ENCODE results near the gene HIPK2.

HIPK2 gene

DNA sequence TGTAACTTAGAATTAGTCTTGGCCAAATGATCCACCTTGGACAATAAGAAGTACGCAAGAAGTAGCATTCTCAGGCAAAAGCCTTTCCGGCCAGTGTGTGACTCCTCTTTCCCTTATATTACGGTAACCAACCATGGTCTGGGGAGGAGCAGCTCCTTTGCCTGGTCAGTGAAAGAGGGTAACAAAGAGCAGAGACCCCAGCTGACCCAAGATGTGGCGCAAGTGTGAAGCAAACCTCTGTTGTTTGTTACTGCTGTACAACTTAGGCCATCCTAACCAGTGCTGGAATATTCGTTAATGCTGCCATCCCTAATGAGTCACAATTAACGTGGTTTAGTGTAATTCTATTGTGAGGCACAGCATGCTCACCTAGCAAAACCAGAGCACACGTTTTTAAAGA lies 44.0 kb downstream of the HIPK2 start:
- DNase-seq (ENCODE audit: low spot score), result no peak

DNA sequence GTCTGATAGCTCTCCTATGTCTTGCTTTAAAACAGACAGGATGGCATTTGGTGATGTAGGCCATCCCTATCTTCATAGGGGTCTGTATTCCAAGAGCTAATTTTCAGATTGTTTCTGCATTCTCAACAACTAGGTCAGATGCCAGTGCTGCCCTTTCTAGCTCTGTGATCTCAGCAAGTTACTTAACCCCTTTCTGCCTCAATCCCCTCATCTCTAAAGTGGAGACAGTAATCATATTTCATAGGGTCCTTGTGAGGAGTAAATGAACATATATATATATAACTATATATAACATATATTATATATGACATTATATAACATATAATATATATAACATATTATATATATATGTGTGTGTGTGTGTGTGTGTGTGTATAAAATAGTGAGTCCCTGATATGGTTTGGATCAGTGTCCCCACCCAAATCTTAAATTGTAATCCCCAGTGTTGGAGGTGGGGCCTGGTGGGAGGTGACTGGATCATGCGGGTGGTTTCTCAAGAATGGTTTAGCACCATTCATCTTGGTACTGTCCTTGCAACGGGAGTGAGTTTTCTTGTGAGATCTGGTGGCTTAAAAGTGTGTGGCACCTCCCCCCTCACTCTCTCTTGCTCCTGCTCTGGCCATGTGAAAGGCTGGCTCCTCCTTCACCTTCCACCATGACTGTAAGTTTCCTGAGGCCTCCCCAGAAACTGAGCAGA lies 45.2 kb downstream of the HIPK2 start:
- DNase-seq (ENCODE audit: low spot score), result no peak

DNA sequence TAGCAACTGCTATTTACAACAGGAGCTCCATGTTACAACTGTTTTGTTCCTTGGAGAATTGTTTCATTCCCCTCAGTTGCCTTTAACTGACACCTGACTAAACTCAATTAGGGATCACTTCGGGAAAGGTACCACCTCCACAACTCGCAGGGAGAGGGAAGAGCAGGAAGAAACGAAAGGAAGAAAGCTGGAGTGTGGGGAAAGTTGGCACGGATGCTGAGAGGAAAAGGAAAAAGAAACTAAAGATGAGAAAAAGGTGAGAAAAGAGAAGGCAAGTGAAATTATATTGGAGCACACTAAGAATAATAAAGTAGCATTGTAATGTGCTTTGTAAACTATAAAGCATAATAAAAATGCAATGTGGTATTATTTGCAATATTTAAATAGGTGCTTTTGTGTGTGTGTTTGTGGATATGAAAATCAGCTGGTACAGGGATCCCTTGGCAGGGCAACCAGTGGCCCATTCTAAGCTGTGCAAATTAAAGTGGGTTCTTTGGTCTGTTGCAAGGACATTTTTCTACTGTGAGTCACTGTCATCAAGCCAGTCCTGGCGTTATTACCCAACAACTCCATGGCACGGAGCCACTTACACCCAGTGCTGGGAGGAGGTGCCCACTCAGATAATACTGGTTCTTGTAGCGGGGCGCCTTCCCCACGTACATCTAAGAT lies 45.9 kb downstream of the HIPK2 start:
- DNase-seq (ENCODE audit: low spot score), result peak; percentile 43

DNA sequence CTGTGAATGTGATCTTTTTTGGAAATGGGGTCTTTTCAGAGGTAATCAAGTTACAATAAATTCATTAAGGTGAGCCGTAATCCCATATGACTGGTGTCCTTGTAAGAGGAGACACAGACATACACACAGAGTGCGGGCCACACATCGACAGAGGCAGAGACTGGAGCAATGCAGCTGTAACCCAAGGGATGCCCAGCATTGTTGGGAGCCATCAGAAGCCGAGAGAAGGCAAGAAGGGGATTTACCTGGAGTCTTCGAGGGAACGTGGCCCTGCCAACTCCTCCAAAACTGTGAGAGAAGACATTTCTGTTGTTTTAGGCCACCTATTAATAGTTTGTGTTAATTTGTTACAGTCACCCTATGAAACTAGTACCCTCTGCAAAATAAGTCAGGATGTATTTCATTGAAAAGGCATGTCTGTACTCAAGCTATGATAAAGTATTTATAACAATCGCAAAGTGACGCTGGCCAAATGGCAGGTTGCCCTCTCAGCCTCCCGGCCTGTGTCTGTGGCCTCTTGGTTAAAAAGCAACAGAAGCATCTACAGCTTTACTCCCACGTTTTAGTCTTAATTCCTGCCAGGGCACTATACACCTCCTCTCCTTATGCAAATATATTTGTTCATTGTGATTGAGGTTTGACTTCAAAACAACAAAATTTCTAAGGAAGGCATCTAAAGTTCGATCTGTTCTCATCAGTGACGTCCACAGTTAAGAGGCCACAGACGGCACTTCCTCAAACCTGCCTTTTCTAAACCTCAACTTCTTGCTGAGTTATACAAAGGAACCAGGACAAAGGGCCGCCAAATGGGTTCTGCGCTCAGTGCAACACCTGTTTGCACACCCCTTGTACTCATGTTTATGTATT lies 46.8 kb downstream of the HIPK2 start:
- DNase-seq (ENCODE audit: low spot score), result no peak

DNA sequence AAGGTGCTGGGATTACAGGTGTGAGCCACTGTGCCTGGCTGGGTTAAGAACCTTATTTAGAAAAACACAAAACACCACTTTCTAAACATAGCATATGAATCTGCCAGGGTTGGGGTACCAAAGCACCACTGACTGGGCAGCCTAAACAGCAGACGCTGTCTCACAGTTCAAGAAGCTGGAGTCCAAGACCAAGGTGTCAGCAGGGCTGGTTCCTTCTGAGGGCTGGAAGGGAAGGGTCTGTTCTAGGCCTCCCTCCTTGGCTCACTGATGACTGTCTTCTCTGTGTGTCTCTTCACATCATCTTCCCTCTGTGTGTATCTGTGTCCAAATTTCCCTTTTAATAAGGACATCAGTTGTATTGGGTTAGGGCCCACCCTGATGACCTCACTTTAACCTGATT lies 49.6 kb downstream of the HIPK2 start:
- no peak for DNase-seq (ENCODE audit: low spot score)

DNA sequence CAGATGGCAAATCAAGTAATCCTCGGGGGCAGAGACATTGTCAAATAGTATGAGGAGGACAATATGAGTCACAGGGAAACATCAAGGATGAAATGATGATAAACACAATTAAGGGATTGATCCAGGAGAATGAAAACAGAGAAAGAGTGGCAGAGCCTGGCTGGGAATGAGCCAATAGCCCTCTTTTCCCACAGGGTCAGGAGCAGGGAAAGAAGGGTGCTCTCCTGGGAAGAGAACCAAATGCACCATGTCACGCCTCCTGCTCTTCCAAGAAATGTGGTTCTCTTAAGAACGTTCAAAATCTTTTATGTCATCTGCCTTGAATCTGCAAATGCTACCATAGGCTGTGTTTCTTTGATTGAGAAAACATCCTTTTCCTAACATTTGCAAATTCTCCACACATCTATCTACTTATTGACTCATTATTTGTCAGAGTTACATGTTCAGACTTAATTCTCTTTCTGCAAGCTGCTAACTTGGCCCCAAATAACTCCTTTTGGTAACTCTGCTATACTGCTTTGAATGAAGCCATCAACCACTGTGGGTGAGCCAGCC lies 50.6 kb downstream of the HIPK2 start:
- DNase-seq (ENCODE audit: low spot score), result no peak

DNA sequence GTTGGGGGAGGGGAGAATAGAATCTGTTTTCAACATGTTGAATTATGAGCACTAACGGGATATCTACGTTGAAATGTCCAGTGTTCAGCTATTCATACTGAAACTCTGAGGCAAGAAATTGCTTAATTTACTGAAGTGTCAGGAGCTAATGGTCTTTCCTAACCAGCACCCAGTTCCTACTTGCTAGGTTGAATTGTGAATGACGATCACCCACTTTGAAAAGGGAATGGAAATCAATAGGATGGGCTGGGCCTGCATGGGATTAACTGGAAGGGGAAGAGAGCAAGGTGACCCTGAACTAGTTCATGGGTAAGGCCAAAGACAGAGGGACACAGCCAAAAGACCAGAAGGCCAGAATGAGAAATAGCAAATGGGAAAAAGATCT lies 51.3 kb downstream of the HIPK2 start:
- DNase-seq (ENCODE audit: low spot score), result no peak

DNA sequence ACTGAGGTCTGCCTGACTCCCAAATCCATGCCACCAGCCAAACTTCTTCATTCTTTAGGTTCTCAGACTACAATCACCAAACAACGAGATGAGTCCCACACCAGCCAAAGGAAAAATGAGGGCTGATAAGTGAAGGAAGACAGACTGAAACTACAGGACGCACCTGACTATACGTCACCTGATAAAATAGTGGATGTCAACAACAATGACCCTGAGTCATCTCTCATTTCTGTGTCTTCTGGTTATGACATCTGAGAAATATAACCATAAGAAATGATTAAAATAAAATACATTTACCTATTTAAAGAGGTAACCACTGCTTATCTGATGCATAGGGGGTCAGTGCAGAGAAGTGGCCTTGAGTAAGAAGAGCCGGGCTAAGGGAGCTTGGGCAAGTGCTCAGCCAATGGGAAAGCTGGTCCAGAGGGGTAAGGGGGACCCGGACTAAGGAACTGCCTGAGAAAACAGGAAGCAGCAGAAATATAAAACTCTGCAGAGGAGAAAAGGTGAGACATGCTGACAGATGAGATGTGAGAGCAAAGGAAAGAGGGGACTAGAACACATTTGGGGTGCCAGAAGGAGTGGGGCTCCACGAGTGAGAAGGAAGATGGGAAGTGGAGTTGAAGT lies 51.8 kb downstream of the HIPK2 start:
- no peak for DNase-seq (ENCODE audit: low spot score)

DNA sequence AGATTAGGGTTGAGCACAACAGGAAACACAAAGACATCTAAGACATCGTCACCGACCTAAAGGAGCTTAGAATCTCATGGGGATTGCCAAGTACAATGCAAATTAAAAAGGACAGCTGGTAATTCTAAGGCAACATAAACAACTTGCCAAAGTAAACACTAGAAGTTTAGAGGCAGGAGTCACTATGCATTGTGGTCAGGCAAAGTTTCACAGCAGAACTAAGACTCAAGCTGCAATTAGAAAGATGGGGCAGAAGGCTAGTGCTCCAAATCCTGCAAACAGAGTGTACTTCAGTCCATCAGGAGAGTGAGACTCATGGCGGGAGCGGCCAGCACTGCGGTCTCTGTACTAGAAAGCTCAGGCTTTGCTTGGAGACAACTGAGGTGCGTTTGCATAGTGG lies 52.7 kb downstream of the HIPK2 start:
- no peak for DNase-seq (ENCODE audit: low spot score)

DNA sequence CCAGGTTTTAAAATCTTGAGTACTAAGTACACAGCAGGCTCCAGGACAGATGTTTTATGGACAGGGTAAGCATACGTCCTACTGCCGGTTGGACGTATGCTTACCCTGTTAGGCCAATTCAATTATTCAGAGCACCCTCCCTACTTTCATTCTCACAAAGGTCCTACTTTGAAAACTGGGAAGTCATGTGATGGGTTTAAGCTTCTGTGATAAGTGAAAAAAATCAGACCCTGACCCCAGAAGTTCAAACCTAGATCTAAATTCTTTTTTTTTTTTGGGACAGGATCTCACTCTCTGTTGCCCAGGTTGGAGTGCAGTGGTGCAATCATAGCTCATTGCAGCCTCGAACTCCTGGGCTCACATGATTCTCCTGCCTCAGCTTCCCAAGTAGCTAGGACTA lies 55.2 kb downstream of the HIPK2 start:
- no peak for DNase-seq (ENCODE audit: low spot score)

DNA sequence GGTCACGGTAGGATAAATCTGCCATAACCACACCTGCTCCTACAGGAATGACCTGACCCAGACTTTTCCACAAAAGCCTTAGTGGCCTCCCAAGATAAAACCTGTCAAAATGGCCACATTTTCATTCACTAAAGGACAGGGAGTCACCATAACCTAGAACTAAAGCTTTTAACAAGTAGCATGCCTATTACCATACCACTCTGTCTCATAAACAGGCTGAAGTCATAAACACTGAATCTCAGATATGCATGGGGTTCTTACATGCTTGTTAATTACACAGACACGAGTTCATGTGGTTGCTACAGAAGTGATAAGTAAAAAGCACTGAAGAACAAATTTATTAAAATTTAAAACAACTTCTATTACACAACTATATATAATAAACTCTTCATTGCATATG lies 56.0 kb downstream of the HIPK2 start:
- no peak for DNase-seq (ENCODE audit: low spot score)

DNA sequence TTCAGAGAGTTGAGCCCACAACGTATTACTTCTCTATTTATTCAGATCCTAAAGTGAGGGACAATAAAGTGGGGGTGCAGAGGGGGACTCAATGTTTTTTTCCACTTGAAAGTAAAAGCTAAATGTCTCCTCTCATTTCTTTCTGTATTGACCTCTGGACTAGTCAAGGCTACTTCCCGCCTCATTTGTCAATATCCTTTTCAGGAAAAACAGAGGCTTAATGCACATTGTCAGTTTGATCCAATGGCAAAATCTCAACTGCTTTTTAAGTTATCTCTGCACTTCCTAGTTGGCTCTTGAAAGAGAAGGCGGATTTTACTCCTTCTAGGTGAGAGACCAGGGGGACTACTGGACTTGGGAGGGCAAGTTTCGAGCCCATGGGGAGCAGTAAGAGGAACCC lies 56.4 kb downstream of the HIPK2 start:
- DNase-seq (ENCODE audit: low spot score), result no peak

DNA sequence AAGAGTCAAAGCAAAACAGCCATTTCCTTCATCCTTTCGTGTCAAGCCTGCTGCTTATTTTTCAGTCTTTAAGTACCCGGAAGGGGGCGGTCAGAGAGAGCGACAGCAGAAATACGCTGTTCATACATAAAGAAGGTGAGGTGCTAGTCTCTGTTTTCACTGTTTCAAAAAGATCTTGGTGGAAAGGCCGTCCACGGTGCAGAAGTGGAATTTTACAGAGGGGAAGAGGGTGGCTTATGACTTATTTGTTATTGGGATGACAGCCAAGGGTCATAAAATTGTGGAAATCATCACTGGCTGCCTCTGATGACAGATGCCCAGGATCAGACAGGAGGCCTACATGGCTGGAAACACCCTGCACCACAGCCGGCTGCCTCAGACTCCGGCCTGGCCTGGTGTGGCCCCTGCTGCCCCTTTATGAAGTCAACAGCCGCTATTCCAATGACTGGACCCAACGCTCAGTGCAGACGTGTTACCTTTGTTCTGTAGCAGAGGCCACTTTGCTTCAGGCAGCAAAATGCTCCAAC lies 57.0 kb downstream of the HIPK2 start:
- no peak for DNase-seq (ENCODE audit: low spot score)

DNA sequence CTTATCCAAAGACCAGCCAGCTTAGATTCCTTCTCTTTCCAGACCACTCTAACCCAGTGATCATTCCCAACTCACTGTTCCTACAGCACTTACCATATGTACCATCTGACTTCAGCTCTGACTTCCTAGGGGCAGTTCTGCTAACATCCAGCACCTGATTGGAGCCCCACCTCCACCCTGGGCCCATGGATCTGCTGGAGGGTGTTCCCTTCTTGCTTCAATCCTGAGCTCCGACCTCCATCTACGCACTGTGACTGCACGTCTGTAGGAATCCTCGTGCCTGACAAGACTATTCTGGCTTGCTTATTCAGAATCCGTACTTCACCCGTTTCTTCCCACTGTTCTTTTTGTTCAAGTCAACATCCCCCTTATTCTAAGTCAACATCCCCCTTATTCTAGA lies 57.6 kb downstream of the HIPK2 start:
- DNase-seq (ENCODE audit: low spot score), result no peak

DNA sequence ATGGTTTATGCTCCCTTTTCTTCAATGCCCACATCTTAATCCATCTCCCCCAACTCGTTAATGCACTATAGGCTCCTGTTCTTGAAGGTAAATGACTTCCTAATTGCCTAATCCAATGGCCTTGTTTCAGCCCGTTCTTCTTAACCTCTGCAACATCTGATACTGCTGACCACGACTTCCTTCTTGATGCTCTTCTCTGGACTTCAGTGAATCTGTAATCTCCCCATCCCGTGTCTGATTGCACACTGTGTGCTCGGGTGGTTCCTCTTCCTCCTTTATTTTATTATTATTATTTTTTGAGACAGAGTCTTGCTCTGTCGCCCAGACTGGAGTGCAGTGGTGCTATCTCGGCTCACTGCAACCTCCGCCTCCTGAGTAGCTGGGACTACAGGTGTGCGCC lies 58.9 kb downstream of the HIPK2 start:
- no peak for DNase-seq (ENCODE audit: low spot score)

DNA sequence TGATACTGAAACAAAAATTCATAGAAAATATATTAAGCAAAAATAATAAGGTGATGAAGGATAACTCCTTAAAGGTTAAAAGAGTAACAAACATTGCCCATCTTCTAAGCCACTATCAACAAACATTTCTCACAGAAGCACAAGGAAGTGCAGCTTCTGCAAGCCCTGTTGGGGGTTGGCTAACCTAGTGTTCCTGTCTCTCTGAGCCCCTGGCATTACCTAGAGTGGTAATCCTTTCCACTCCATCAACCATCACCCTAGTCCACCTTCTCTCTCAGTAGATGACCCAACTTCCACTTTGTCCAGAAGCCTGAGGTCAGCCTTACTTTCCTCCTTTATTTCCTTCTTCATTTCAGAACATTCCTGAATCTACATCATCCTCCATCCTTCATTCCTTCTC lies 59.7 kb downstream of the HIPK2 start:
- no peak for DNase-seq (ENCODE audit: low spot score)

DNA sequence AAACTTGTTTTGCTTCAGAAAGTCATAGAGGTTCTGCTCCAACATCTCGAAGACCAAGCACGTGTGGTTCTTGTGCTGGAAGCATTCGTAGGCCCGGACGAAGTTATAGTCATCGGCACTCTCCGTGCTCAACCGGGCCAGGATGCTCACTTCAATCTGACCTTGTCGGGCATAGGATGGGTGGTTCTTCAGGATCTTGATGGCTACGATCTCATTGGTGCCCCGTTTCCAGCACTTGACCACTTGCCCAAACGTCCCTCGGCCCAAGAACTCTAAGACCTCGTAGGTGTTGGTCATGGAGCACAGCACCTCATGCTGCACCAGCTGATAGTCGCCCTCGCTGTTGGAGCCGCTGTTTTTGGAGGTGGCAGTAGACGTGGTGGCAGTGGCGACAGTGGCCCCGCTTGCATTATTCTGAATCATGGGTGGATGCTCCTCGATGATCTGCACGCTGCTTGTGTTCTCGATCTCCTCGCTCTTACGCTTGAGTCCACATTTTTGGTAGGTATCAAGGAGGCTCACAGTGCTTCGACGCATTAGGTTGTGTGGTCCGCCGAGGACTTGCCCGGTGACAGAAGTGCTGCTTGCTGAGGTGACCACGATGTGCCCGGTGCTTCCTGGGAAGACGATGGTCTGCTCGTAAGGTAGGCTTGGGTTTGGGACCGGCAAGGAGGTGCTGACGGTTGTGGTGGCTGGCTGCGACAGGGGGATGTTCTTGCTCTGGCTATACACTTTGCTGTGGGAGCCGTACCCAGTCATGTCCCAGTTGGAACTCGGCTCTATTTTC lies 61.4 kb downstream of the HIPK2 start:
- DNase-seq (ENCODE audit: low spot score), result no peak

DNA sequence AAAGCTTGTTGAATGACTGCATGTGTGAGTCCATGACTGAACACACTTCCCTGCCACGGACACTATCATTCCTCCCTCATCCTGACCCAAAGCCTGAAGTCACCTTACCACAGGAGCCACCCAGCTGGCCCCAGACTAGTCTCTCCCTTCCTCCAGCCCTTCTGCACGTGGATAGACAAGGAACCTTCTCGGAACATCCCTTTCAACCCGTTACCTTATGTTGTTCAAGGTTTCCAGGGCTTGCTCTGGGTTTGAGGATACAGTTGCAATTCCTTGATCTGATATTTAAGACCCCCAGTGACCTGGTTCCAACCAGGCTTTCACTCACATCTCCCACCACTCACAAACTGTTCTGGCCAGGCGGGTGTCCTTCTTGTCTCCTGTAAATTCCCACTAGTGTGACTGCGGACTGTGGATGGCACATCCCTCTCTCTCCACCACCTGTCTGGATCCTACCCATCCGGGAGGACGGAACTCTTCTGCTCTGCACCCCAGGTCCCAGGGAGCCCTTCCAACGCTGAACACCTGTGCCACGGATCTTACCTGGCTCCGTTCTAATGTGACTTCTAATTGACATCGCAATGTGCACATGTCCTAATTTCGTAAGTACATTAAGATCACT lies 62.5 kb downstream of the HIPK2 start:
- no peak for DNase-seq (ENCODE audit: low spot score)

DNA sequence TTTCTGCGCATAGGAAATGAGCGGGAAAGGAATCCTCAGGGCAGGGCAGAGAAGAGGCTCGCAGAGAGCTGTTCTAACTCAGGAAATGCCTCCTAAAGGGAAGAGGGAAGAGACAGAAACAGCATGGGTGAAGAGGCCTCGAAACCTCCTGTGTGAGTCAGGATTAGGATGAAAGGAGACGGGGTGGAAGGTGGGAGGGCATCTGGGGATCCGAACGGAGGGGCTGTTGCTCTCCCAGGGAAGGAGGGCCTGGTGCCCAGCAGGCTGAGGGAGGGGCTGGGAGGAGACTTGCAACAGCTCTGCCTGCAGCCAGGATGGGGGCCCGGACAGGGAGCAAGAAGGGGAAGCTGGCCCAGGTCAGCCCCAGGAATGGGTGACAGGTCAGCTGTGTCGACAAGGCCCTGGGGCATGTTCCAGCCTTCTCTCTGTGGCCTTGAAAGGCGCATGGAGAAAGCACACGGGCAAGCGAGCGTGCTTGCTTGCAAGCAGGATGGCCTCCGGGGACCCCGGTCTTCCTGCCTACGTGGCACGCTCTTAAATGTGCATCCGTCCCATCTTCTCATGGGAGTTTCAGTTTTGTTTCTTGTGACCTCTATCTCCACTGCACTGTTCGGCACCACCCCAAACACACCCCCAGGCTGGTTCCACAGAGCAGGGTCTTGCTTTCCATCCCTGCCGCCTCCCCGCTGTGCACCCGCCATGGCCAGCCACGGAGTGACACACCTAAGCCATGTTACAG lies 63.5 kb downstream of the HIPK2 start:
- no peak for DNase-seq (ENCODE audit: low spot score)

DNA sequence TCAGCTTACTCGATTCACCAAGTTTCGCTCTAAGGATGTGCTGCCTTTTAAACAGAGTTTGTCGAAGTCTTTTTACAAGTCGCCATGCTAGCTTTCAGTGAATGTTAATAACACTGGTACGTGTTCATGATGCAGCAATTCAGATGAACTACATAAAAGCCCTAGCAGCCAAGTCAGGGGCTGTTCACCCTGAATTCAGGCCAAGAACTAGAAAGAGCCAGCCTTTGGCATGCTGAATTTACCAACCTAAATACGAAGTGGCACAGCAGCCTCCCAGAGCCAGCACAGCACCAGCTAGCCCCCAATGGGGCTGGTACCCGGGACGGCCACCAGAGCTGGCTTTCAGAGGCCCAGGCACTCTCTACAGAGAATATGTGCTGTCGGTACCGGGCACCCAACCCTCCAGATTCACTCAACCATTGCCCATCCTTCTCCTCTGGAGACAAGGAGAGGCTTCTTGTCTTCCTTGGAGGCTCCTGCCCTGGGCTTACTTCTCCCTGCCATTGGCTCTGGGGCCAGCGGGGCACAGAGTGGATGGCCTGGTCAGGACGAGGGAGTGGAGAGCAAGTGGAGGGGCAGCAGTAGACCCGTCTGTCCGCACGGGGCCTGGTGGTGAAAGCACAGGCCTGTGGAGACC lies 64.2 kb downstream of the HIPK2 start:
- DNase-seq (ENCODE audit: low spot score), result no peak

All from cerebellar cortex (tissue), 1 donor.